Measurements from ENCODE around the gene OSBPL10.

- no peak for TF ChIP-seq CTCF (IDR thresholded peaks at IDR 0.05)
- no peak for TF ChIP-seq POLR2A (IDR thresholded peaks at IDR 0.05)
These were observed 28.9 kb upstream of the OSBPL10 start for GRCh38 chr3:32009957-32010356.
